AG04450 (cell line): ENCODE measurements around the gene ZNF689. TPM values are rescaled to one million over a fixed set of nuclear protein-coding genes. Genes with fewer than 3 reads are reported as not detected.
A peak's percentile ranks its signal among the peaks of the same experiment; 100 is the strongest.
"Not testable (repeated sequence)": the region's sequence is repeated elsewhere in the genome, so short reads cannot be mapped to it uniquely, and the experiment has no call there.

Source experiments
- CTCF ChIA-PET: fragments of 300-600, 350-600 bp; formaldehyde crosslinking; extraction: SDS; loops from one replicate; lab custom pipeline; 2022; ENCODE audit warnings: antibody characterized with exemption, inconsistent platforms; lab: Charles Lee
- POLR2A ChIA-PET: fragments of 350-600 bp; formaldehyde crosslinking; extraction: SDS; loops from one replicate; lab custom pipeline; 2021; ENCODE audit warnings: antibody characterized with exemption, inconsistent platforms; lab: Yijun Ruan, JAX
- DNase-seq: peaks from one replicate; pipeline ENCODE4 v3.0.0-alpha.2; 2011; ENCODE audit warnings: low read depth, low spot score
- H3K27ac ChIP-seq: one replicate; pipeline ENCODE4 v1.5.1; 2012; ENCODE audit warnings: low read depth, low read length, control low read depth
- H3K27me3 ChIP-seq: one replicate; pipeline ENCODE4 v1.6.0; 2012; ENCODE audit warnings: low read length; ENCODE audit not compliant: control insufficient read depth, insufficient read depth
- H3K4me3 ChIP-seq: 2 replicates; pipeline ENCODE4 v1.5.1; 2011; ENCODE audit warnings: mild to moderate bottlenecking, low read depth, low read length, control low read depth
- H3K9me3 ChIP-seq: 2 replicates; pipeline ENCODE4 v1.5.1; 2012; ENCODE audit warnings: low read length; ENCODE audit not compliant: control insufficient read depth, insufficient read depth
- polyA plus RNA-seq: library from polyadenylated mRNA; depleted of rRNA; stranded (reverse); fragments of >200 nt; gene quantifications from 2 replicates; pipeline ENCODE4 v1.2.3, GENCODE V29; 2011
- TF ChIP-seq, protein P1 (sequence below): IDR thresholded peaks from 2 replicates; pipeline ENCODE4 v1.5.1; 2011; ENCODE audit warnings: low read depth, low read length, control low read depth, inconsistent platforms

The ZNF689 gene
- polyA plus RNA-seq, 1 experiment = 4.2 TPM

DNA sequence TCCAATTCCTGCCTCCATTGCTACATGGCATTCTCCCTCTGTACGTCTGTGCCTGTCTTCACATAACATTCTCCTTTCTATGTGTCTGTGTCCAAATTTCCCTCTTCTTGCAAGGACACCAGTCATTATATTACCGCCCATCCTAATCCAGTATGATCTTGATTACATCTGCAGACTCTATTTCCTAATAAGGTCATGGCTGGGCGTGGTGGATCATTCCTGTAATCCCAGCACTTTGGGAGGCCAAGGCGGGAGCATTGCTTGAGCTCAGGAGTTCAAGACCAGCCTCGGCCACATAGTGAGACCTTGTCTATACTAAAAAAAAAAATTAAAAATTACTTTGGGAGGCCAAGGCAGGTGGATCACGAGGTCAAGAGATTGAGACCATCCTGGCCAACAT is 35.5 kb upstream of the ZNF689 start:
- TF ChIP-seq, protein P1, sequence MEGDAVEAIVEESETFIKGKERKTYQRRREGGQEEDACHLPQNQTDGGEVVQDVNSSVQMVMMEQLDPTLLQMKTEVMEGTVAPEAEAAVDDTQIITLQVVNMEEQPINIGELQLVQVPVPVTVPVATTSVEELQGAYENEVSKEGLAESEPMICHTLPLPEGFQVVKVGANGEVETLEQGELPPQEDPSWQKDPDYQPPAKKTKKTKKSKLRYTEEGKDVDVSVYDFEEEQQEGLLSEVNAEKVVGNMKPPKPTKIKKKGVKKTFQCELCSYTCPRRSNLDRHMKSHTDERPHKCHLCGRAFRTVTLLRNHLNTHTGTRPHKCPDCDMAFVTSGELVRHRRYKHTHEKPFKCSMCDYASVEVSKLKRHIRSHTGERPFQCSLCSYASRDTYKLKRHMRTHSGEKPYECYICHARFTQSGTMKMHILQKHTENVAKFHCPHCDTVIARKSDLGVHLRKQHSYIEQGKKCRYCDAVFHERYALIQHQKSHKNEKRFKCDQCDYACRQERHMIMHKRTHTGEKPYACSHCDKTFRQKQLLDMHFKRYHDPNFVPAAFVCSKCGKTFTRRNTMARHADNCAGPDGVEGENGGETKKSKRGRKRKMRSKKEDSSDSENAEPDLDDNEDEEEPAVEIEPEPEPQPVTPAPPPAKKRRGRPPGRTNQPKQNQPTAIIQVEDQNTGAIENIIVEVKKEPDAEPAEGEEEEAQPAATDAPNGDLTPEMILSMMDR = no peak
- ChIA-PET CTCF (interaction anchor here (1.2 kb wide), 1 partner anchor 237 kb away, joined by 3 read pairs; no protein-coding TSS in a partner anchor), POLR2A (interaction anchor here (0.6 kb wide), 1 partner anchor 82 kb away, joined by 3 read pairs; no protein-coding TSS in a partner anchor)
- Histone ChIP-seq H3K4me3 (no peak overlapping the region), H3K27ac (no peak overlapping the region), H3K27me3 (no peaks in the 10 kb centered on the region), H3K9me3 (no peaks in the 10 kb centered on the region)
- DNase-seq = no peak

DNA sequence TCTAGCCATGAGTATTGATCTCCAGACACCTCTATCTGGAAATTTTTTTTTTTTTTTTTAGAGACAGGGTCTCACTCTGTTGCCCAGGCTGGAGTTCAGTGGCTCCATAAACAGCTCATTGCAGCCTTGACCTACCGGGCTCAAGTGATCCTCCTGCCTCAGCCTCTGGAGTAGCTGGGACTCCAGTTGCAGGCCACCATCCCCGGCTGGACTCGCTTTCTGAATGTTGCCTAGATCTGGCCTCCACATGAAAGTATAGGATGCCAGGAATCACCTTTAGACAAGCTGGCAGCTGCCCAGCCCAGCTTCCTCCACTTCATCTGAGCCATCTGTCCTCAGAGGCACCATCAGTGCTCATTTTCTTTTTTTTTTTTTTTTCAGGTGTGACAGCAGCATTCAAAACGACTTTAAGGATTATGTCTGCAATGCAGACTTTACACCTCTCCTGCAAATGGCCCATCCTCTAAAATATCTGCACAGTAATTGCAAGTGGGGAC is 34.2 kb upstream of the ZNF689 start:
- POLR2A ChIA-PET = no interaction called here
- no peak overlapping the region for H3K27ac ChIP-seq
- H3K9me3 ChIP-seq = no peaks in the 10 kb centered on the region
- no peak for DNase-seq
- TF ChIP-seq, protein P1 = no peak
- no peak overlapping the region for H3K4me3 ChIP-seq
- CTCF ChIA-PET = interaction anchor here (0.6 kb wide), 1 partner anchor 33 kb away, joined by 3 read pairs; no protein-coding TSS in a partner anchor
- H3K27me3 ChIP-seq = no peaks in the 10 kb centered on the region

DNA sequence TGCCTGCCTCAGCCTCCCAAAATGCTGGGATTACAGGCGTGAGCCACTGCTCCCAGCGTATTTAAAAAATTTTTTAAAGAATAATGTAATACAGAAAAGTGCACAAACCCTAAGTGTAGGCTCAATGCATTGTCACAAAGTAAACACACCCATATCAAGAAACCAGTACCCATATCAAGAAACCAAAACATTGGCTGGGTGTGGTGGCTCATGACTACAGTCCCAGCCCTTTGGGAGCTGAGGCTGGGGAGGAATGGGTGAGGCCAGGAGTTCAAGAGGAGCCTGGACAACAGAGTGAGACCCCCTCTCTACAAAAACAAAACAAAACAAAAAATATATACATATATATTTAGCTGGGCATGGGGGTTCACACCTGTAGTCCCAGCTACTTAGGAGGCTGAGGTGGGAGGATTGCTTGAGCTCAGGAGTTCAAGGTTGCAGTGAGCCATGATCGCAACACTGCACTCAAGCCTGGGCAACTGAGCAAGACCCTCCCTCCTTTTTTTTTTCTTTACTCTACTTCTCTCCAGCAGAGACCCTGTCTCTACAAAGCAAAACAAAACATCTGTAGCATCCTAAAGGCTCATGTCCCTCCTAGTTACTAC is 31.3 kb upstream of the ZNF689 start:
- Histone ChIP-seq H3K27me3 (no peaks in the 10 kb centered on the region), H3K9me3 (no peaks in the 10 kb centered on the region), H3K27ac (no peak overlapping the region), H3K4me3 (no peak overlapping the region)
- no peak for DNase-seq
- CTCF ChIA-PET = no interaction called here
- TF ChIP-seq, protein P1 = no peak
- POLR2A ChIA-PET = no interaction called here

DNA sequence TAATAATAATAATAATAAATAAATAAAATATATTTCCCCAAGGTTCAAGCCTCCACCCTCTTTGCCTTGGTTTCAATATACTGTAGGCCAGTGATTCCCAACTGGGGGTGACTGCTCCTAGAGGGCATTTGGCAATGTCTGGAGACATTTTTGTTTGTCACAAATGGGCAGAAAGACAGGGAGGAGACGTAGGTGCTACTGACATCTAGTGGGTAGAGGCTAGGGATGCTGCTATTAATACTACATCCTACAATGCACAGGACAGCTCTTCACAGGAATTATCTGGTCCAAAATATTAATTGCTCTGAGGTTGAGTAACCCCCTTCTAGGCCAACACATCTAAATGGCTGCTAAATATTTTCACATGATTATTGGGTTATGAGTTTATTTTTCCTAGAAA is 27.8 kb upstream of the ZNF689 start:
- Histone ChIP-seq H3K4me3 (no peak overlapping the region), H3K27me3 (no peaks in the 10 kb centered on the region), H3K9me3 (no peaks in the 10 kb centered on the region), H3K27ac (no peak overlapping the region)
- no peak for DNase-seq
- CTCF ChIA-PET = interaction anchor here (1.5 kb wide), 1 partner anchor 228 kb away, joined by 3 read pairs; no protein-coding TSS in a partner anchor
- TF ChIP-seq, protein P1 = peak; percentile 70
- POLR2A ChIA-PET = no interaction called here

DNA sequence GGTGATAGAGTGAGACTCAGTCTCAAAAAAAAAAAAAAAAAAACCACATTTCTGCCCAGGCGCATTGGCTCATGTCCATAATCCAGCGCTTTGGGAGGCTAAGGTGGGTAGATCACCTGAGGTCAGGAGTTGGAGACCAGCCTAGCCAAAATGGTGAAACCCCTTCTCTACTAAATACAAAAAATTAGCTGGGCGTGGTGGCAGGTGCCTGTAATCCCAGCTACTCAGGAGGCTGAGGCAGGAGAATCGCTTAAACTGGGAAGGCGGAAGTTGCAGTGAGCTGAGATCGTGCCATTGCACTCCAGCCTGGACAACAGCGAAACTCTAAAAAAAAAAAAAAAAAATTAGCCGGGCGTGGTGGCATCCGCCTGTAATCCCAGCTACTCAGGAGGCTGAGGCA is 26.9 kb upstream of the ZNF689 start:
- not testable (repeated sequence) for H3K4me3 ChIP-seq, H3K27ac ChIP-seq, DNase-seq, H3K27me3 ChIP-seq, H3K9me3 ChIP-seq
- ChIA-PET CTCF (interaction anchor here (0.7 to 1.5 kb wide), 2 partner anchors 227 to 286 kb away, joined by 3 to 4 read pairs; partner anchors contain the start of gene FBXL19), POLR2A (interaction anchor here (0.6 to 0.7 kb wide), 3 partner anchors 11 to 226 kb away, joined by 3 to 5 read pairs (median 3); no protein-coding TSS in a partner anchor)
